ENCODE data around the gene CACNA1A. TPM values are rescaled to one million over a fixed set of nuclear protein-coding genes. Genes with fewer than 3 reads are reported as not detected.

CACNA1A gene
- total RNA-seq, 2 experiments from 2014 or later, result 0.29 to 0.36 TPM

GRCh38 chr19:13159713-13160112 is 346.6 kb downstream of the CACNA1A start:
- POLR2A ChIA-PET, result no interaction called here
- no peak overlapping the region for H3K4me3 Mint-ChIP-seq
- DNase-seq, result no peak
- peak overlapping the region; percentile 6 for H3K27ac Mint-ChIP-seq
- H3K27me3 Mint-ChIP-seq, result no peaks in the 10 kb centered on the region
- peaks cover 54% of the 10 kb centered on the region for H3K4me1 Mint-ChIP-seq (ENCODE audit: low read depth)
- no peaks in the 10 kb centered on the region for H3K9me3 Mint-ChIP-seq
- peaks cover 6% of the 10 kb centered on the region for H3K36me3 Mint-ChIP-seq (ENCODE audit: low read depth)
- no peak for TF ChIP-seq CTCF (IDR thresholded peaks at IDR 0.05)
- CTCF ChIA-PET, result interaction anchor here (1.2 kb wide), 1 partner anchor 56 kb away, joined by 3 read pairs; no protein-coding TSS in a partner anchor
- intact Hi-C loops (cut with micrococcal nuclease), result no loop called here
- no peak for ATAC-seq

Measured in activated CD8-positive, alpha-beta T cell treated with anti-CD3 and anti-CD28 coated beads for 36 hours (primary cell).